Keratinocyte (primary cell): ENCODE results near the gene CD274.

ENCODE experiments used
- EZH2 ChIP-seq: IDR thresholded peaks from one replicate; pipeline ENCODE4 v1.6.1; 2012; ENCODE audit warnings: inconsistent platforms, mild to moderate bottlenecking, low read length, moderate library complexity
- TF ChIP-seq, protein P1 (sequence below), 3 experiments: IDR thresholded peaks in 1 of 3; conservative IDR thresholded peaks in 1 of 3; optimal IDR thresholded peaks in 1 of 3; 2 replicates in 2 of 3; 3 replicates in 1 of 3; pipeline versions ENCODE3 to v1.5.1; 2011; ENCODE audit warnings: low read length in 3 of 3, mild to moderate bottlenecking in 3 of 3, moderate library complexity in 2 of 3, control low read depth in 1 of 3, inconsistent platforms in 1 of 3; ENCODE audit not compliant: insufficient read depth in 2 of 3; ENCODE audit errors: extremely low read depth in 1 of 3

DNA sequence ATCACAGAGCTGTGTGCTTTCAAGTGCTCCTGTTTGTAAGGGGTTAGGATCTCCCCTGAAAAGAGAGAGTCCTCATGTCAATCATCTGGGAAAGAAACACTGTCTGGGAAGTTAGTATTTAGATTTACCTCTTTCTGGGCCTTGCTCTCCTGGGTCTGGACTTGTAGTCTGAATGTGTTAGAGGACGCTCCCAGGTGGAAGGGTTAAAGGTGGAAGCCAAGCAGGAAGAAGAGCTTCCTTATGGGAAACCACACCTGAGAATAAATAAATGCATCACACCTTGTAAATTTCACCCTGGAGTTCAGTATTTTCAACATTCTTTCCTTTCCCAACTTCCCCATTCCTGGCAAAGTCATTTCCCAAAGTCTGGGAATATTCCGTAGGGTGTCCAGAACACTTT, 13.9 kb upstream of the CD274 start:
- TF ChIP-seq, protein P1, sequence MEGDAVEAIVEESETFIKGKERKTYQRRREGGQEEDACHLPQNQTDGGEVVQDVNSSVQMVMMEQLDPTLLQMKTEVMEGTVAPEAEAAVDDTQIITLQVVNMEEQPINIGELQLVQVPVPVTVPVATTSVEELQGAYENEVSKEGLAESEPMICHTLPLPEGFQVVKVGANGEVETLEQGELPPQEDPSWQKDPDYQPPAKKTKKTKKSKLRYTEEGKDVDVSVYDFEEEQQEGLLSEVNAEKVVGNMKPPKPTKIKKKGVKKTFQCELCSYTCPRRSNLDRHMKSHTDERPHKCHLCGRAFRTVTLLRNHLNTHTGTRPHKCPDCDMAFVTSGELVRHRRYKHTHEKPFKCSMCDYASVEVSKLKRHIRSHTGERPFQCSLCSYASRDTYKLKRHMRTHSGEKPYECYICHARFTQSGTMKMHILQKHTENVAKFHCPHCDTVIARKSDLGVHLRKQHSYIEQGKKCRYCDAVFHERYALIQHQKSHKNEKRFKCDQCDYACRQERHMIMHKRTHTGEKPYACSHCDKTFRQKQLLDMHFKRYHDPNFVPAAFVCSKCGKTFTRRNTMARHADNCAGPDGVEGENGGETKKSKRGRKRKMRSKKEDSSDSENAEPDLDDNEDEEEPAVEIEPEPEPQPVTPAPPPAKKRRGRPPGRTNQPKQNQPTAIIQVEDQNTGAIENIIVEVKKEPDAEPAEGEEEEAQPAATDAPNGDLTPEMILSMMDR (optimal IDR thresholded peaks at IDR 0.05 in 1 of 3, IDR thresholded peaks at IDR 0.05 in 1 of 3, conservative IDR thresholded peaks at IDR 0.05 in 1 of 3; ENCODE audit: extremely low read depth in 1 of 3, insufficient read depth in 2 of 3, low read length in 3 of 3), result no peak
- no peak for TF ChIP-seq EZH2
